Hepatocyte (in vitro differentiated cells): ENCODE measurements around the gene MYOZ2. TPM values are rescaled to one million over a fixed set of nuclear protein-coding genes. Genes with fewer than 3 reads are reported as not detected.

Source experiments
- DNase-seq: peaks from one replicate; pipeline ENCODE4 v3.0.0-alpha.2; 2016; ENCODE audit warnings: low spot score
- H2AFZ ChIP-seq: fragments of 200-600 bp; sonication (generic); 2 replicates; pipeline ENCODE4 v1.6.0; 2016; ENCODE audit warnings: antibody characterized with exemption, mild to moderate bottlenecking
- H3K27ac ChIP-seq: fragments of 200-600 bp; sonication (generic); 2 replicates; pipeline ENCODE4 v1.5.1; 2016; ENCODE audit warnings: mild to moderate bottlenecking
- H3K27me3 ChIP-seq: fragments of 200-600 bp; sonication (generic); 2 replicates; pipeline ENCODE4 v1.6.1; 2016
- H3K36me3 ChIP-seq: fragments of 200-600 bp; sonication (generic); replicated peaks from 2 replicates; pipeline ENCODE4 v1.5.1; 2016; ENCODE audit warnings: low read depth; ENCODE audit not compliant: insufficient read depth
- H3K4me1 ChIP-seq: fragments of 200-600 bp; sonication (generic); 2 replicates; pipeline ENCODE4 v1.5.1; 2016; ENCODE audit warnings: mild to moderate bottlenecking, moderate library complexity; ENCODE audit not compliant: insufficient read depth
- H3K4me2 ChIP-seq: fragments of 200-600 bp; sonication (generic); 2 replicates; pipeline ENCODE4 v1.6.0; 2016
- H3K4me3 ChIP-seq: fragments of 200-600 bp; sonication (generic); 2 replicates; pipeline ENCODE4 v1.5.1; 2016; ENCODE audit warnings: mild to moderate bottlenecking
- H3K79me2 ChIP-seq: fragments of 200-600 bp; sonication (generic); 2 replicates; pipeline ENCODE4 v1.6.0; 2017; ENCODE audit warnings: mild to moderate bottlenecking
- H3K9me2 ChIP-seq: fragments of 200-600 bp; sonication (generic); replicated peaks from 2 replicates; pipeline ENCODE4 v1.6.0; 2017; ENCODE audit warnings: mild to moderate bottlenecking; ENCODE audit not compliant: insufficient read depth
- H3K9me3 ChIP-seq: fragments of 200-600 bp; sonication (generic); 2 replicates; pipeline ENCODE4 v1.5.1; 2016; ENCODE audit warnings: low read depth, mild to moderate bottlenecking
- H4K20me1 ChIP-seq: fragments of 200-600 bp; sonication (generic); 2 replicates; pipeline ENCODE4 v1.6.0; 2016; ENCODE audit warnings: mild to moderate bottlenecking; ENCODE audit not compliant: insufficient read depth, poor library complexity, severe bottlenecking
- EZH2 ChIP-seq: fragments of 200-600 bp; sonication (generic); IDR thresholded peaks from 2 replicates; pipeline ENCODE4 v1.6.1; 2016; ENCODE audit warnings: antibody characterized with exemption, mild to moderate bottlenecking, borderline replicate concordance
- EZH2phosphoT487 ChIP-seq: fragments of 200-600 bp; sonication (generic); IDR thresholded peaks from one replicate; pipeline ENCODE4 v1.6.1; 2018; ENCODE audit warnings: antibody characterized with exemption, mild to moderate bottlenecking, low read depth, moderate library complexity; ENCODE audit not compliant: unreplicated experiment, severe bottlenecking
- WGBS: methylation state at CpG from one replicate; pipeline ENCODE4 v1.1.6; 2016; ENCODE audit warnings: low lambda C conversion rate; ENCODE audit errors: missing lambda C conversion rate; 5-methylcytosine and 5-hydroxymethylcytosine counted together
- polyA plus RNA-seq: library from polyadenylated mRNA; unstranded; fragments of >200 nt; fragmentation: Nextera tagmentation; extraction: Ambion mirVana; gene quantifications from 2 replicates; pipeline ENCODE4 v1.2.1, GENCODE V29; 2016
- total RNA-seq: library from RNA; depleted of rRNA; stranded (reverse); fragments of >200 nt; gene quantifications from 2 replicates; pipeline ENCODE4 v1.2.3, GENCODE V29; 2014
- TF ChIP-seq, protein P1 (sequence below): fragments of 200-600 bp; sonication (generic); IDR thresholded peaks from 2 replicates; pipeline ENCODE4 v1.5.1; 2016; ENCODE audit warnings: antibody characterized with exemption, mild to moderate bottlenecking; ENCODE audit not compliant: poor library complexity

Gene MYOZ2
- total and polyA plus RNA-seq, 2 experiments from 2014 or later, result 0.10 TPM; not detected in 1

DNA sequence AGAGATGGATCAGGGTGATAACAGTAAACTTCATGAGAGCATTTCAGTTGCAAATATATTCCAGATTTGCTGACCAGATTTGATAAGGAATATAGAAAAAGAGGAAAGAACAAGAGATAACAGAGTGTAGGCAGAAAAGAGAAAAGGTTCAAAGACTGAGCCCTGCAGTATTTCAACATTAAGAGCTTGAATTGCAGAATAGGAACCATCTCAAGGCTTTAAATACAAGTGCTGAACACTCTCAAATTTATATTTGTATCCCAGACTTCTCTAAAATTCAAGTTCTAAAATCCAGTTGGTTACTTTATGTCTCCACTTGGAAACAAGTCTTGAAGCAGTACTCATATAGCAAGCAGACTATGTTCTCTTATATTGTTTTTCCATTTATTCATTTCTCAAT is 9.7 kb upstream of the MYOZ2 start:
- H3K36me3 ChIP-seq, result no peaks in the 10 kb centered on the region
- no peak overlapping the region for H3K4me3 ChIP-seq
- no peaks in the 10 kb centered on the region for H3K9me3 ChIP-seq
- DNase-seq, result no peak
- no peaks in the 10 kb centered on the region for H3K9me2 ChIP-seq
- no peak overlapping the region for H2AFZ ChIP-seq
- TF ChIP-seq EZH2phosphoT487 (no peak), EZH2 (no peak)
- TF ChIP-seq, protein P1, sequence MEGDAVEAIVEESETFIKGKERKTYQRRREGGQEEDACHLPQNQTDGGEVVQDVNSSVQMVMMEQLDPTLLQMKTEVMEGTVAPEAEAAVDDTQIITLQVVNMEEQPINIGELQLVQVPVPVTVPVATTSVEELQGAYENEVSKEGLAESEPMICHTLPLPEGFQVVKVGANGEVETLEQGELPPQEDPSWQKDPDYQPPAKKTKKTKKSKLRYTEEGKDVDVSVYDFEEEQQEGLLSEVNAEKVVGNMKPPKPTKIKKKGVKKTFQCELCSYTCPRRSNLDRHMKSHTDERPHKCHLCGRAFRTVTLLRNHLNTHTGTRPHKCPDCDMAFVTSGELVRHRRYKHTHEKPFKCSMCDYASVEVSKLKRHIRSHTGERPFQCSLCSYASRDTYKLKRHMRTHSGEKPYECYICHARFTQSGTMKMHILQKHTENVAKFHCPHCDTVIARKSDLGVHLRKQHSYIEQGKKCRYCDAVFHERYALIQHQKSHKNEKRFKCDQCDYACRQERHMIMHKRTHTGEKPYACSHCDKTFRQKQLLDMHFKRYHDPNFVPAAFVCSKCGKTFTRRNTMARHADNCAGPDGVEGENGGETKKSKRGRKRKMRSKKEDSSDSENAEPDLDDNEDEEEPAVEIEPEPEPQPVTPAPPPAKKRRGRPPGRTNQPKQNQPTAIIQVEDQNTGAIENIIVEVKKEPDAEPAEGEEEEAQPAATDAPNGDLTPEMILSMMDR, result no peak
- H4K20me1 ChIP-seq, result no peaks in the 10 kb centered on the region
- peaks cover 7% of the 10 kb centered on the region for H3K4me1 ChIP-seq
- H3K79me2 ChIP-seq, result no peaks in the 10 kb centered on the region
- no peak overlapping the region for H3K4me2 ChIP-seq
- H3K27ac ChIP-seq, result no peak overlapping the region
- no peaks in the 10 kb centered on the region for H3K27me3 ChIP-seq

- 71% methylated on average over 3 of the region's 3 CpGs for WGBS
- Histone ChIP-seq H3K36me3 (no peaks in the 10 kb centered on the region), H2AFZ (no peak overlapping the region), H3K4me3 (no peak overlapping the region), H3K27ac (no peak overlapping the region), H3K9me2 (no peaks in the 10 kb centered on the region), H4K20me1 (no peaks in the 10 kb centered on the region), H3K27me3 (no peaks in the 10 kb centered on the region), H3K79me2 (no peaks in the 10 kb centered on the region), H3K9me3 (no peaks in the 10 kb centered on the region), H3K4me1 (peaks cover 15% of the 10 kb centered on the region), H3K4me2 (no peak overlapping the region)
- TF ChIP-seq, protein P1, result no peak
- no peak for TF ChIP-seq EZH2
- no peak for TF ChIP-seq EZH2phosphoT487
- no peak for DNase-seq
Measured at GRCh38 chr4:119128148-119128547, 7.5 kb upstream of the MYOZ2 start.

DNA sequence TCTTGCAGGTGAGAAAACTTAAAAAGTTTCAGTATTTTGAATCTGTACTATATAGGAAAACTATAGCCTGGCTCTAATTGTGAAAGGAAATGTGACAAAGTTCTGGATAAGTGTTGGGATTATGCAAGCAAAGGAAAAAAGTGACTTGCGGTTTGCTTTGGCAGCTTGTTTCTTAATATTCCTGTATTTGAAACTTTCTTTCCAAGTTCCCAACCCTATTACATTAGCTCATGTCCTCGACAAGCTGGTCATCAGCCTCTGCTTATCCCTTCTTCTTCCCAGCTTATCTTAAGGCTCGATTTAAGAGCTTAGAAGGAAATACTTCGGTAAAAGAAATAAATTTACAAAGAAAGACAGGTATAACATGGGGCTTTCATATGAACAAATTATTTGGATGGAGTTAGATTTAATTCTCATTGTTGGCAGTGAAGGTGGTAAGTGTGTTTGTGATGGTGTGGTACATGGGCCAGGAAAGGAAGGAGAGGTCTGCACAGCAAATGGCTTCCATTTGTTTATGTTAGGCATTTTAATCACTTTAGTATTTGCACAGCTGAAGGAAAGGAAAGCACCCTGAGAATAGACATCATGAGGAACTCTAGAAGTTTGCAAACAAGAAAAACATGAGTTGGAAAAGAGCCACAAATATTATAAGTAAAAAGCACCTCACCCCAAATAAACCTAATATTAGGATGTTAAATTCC is 5.1 kb upstream of the MYOZ2 start:
- H3K4me2 ChIP-seq, result peak overlapping the region; percentile 34
- WGBS, result 51% methylated on average over 4 of the region's 4 CpGs

More for the DNA sequence above, 5.1 kb upstream of the MYOZ2 start:
- Histone ChIP-seq H3K4me3 (no peak overlapping the region), H3K9me2 (no peaks in the 10 kb centered on the region), H3K27ac (peak overlapping the region; percentile 66), H3K79me2 (no peaks in the 10 kb centered on the region), H4K20me1 (no peaks in the 10 kb centered on the region), H2AFZ (peak overlapping the region; percentile 5), H3K9me3 (no peaks in the 10 kb centered on the region), H3K27me3 (no peaks in the 10 kb centered on the region), H3K4me1 (peaks cover 13% of the 10 kb centered on the region), H3K36me3 (no peaks in the 10 kb centered on the region)
- TF ChIP-seq, protein P1, result no peak
- TF ChIP-seq EZH2 (no peak), EZH2phosphoT487 (no peak)
- no peak for DNase-seq
